DND-41 (cell line): Measurements from ENCODE around the gene FBXO5.

ENCODE experiments used
- ATAC-seq: fragments of 200-7000 bp; cut with Tn5 transposase; 3 replicates; pipeline ENCODE4 v1.9.1; 2021; ENCODE audit warnings: low read depth; ENCODE audit not compliant: insufficient read depth
- DNase-seq: peaks from one replicate; pipeline ENCODE4 v3.0.0-alpha.2; 2020
- H2AFZ ChIP-seq: 2 replicates; pipeline ENCODE4 v1.6.0; 2012; ENCODE audit warnings: low read depth, low read length
- H3K27ac ChIP-seq: 2 replicates; pipeline ENCODE4 v1.5.1; 2012; ENCODE audit warnings: low read length, inconsistent platforms
- H3K27me3 ChIP-seq: fragments of 200-600 bp; sonication (generic); 2 replicates; pipeline ENCODE4 v1.6.0; 2012; ENCODE audit warnings: low read length, mild to moderate bottlenecking, inconsistent platforms; ENCODE audit not compliant: insufficient read depth, poor library complexity
- H3K36me3 ChIP-seq: 2 replicates; pipeline ENCODE4 v1.5.1; 2012; ENCODE audit warnings: low read length, inconsistent platforms; ENCODE audit not compliant: insufficient read depth
- H3K4me1 ChIP-seq: 2 replicates; pipeline ENCODE4 v1.5.1; 2012; ENCODE audit warnings: mild to moderate bottlenecking, low read length; ENCODE audit not compliant: insufficient read depth
- H3K4me2 ChIP-seq: 2 replicates; pipeline ENCODE4 v1.6.0; 2012; ENCODE audit warnings: mild to moderate bottlenecking, moderate library complexity, low read length, inconsistent platforms; ENCODE audit not compliant: insufficient read depth
- H3K4me3 ChIP-seq, 2 experiments: fragments of 200-600 bp in 1 of 2; shearing (Covaris generic) in 1 of 2; 2 replicates each; pipeline ENCODE4 v1.5.1; 2012 to 2016; ENCODE audit warnings: inconsistent platforms in 2 of 2, low read length in 2 of 2, mild to moderate bottlenecking in 2 of 2, low read depth in 1 of 2, moderate library complexity in 1 of 2
- H3K79me2 ChIP-seq: 2 replicates; pipeline ENCODE4 v1.6.0; 2012; ENCODE audit warnings: low read length, inconsistent platforms; ENCODE audit not compliant: insufficient read depth
- H3K9ac ChIP-seq: 2 replicates; pipeline ENCODE4 v1.6.0; 2012; ENCODE audit warnings: low read depth, mild to moderate bottlenecking, inconsistent platforms, low read length, moderate library complexity
- H3K9me3 ChIP-seq: 2 replicates; pipeline ENCODE4 v1.5.1; 2012; ENCODE audit warnings: low read length, moderate library complexity, mild to moderate bottlenecking, inconsistent platforms; ENCODE audit not compliant: insufficient read depth, severe bottlenecking
- H4K20me1 ChIP-seq: 2 replicates; pipeline ENCODE4 v1.6.0; 2012; ENCODE audit warnings: low read length; ENCODE audit not compliant: insufficient read depth
- CTCF ChIP-seq: IDR thresholded peaks from 2 replicates; pipeline ENCODE4 v1.5.1; 2012; ENCODE audit warnings: borderline replicate concordance, low read length, moderate library complexity, mild to moderate bottlenecking; ENCODE audit not compliant: poor library complexity, severe bottlenecking; ENCODE audit errors: extremely low read depth
- EZH2 ChIP-seq: IDR thresholded peaks from 3 replicates; pipeline ENCODE4 v1.6.1; 2012; ENCODE audit warnings: borderline replicate concordance, low read depth, mild to moderate bottlenecking, moderate library complexity, low read length, inconsistent platforms; ENCODE audit not compliant: severe bottlenecking

The FBXO5 gene

DNA sequence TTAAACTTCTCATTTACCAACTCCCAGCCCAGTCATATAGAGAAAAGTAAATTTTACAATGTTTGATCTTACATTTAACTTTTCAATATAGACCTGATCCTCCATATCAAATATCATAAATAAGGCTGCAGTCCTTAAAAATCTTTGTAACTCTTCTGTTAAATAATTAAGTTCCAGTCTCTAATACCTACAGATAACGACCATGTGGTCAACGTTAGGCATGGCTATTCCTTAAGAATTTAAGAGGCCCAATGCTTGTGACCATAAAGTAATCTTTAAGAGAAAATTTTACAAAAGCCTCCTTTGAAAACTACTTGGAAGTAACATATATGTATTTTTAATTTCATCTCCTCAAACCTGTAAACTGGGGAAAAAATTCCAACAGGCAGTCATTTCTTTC lies 1.6 kb downstream of the FBXO5 start:
- H3K36me3 ChIP-seq: peaks cover 68% of the 10 kb centered on the region
- TF ChIP-seq EZH2 (no peak), CTCF (no peak)

GRCh38 chr6:152980656-152981055 lies 2.2 kb downstream of the FBXO5 start:
- Histone ChIP-seq H3K4me1 (peaks cover 64% of the 10 kb centered on the region), H2AFZ (no peak overlapping the region), H3K27me3 (no peaks in the 10 kb centered on the region), H3K27ac (peak overlapping the region; percentile 46), H3K9me3 (no peaks in the 10 kb centered on the region), H3K9ac (peak overlapping the region; percentile 100), H3K79me2 (peaks cover 94% of the 10 kb centered on the region), H3K4me2 (peak overlapping the region; percentile 63), H3K4me3 (peak overlapping the region; percentile 79 to 94), H3K36me3 (peaks cover 68% of the 10 kb centered on the region), H4K20me1 (peaks cover 60% of the 10 kb centered on the region)
- ATAC-seq: no peak
- TF ChIP-seq EZH2: no peak
- no peak for TF ChIP-seq CTCF
- no peak for DNase-seq

More for the DNA sequence above, 1.6 kb downstream of the FBXO5 start:
- H2AFZ ChIP-seq: no peak overlapping the region
- no peak for ATAC-seq
- no peaks in the 10 kb centered on the region for H3K9me3 ChIP-seq
- H3K4me2 ChIP-seq: peak overlapping the region; percentile 63
- DNase-seq: no peak
- no peaks in the 10 kb centered on the region for H3K27me3 ChIP-seq
- H3K27ac ChIP-seq: peak overlapping the region; percentile 46
- H4K20me1 ChIP-seq: peaks cover 55% of the 10 kb centered on the region
- peaks cover 94% of the 10 kb centered on the region for H3K79me2 ChIP-seq
- H3K4me1 ChIP-seq: peaks cover 64% of the 10 kb centered on the region
- peak overlapping the region; percentile 79 to 94 for H3K4me3 ChIP-seq
- peak overlapping the region; percentile 100 for H3K9ac ChIP-seq

GRCh38 chr6:152979116-152979515 lies 3.7 kb downstream of the FBXO5 start:
- no peak overlapping the region for H2AFZ ChIP-seq
- DNase-seq (no peak), ATAC-seq (no peak)
- peaks cover 75% of the 10 kb centered on the region for H4K20me1 ChIP-seq
- H3K36me3 ChIP-seq: peaks cover 81% of the 10 kb centered on the region
- peak overlapping the region; percentile 63 for H3K4me2 ChIP-seq
- H3K4me1 ChIP-seq: peaks cover 66% of the 10 kb centered on the region
- no peaks in the 10 kb centered on the region for H3K27me3 ChIP-seq
- TF ChIP-seq CTCF (no peak), EZH2 (no peak)
- no peak overlapping the region; the same call in 1 of the 2 replicates for H3K27ac ChIP-seq
- no peaks in the 10 kb centered on the region for H3K9me3 ChIP-seq
- peak overlapping the region in 1 of 2 experiments; percentile 79; a peak in 2 of 4 replicates for H3K4me3 ChIP-seq
- H3K9ac ChIP-seq: peak overlapping the region; percentile 100
- peaks cover 94% of the 10 kb centered on the region for H3K79me2 ChIP-seq

- Histone ChIP-seq H3K36me3 (peaks cover 92% of the 10 kb centered on the region), H3K27me3 (no peaks in the 10 kb centered on the region), H3K79me2 (peaks cover 99% of the 10 kb centered on the region), H3K9ac (peak overlapping the region; percentile 18), H2AFZ (no peak overlapping the region), H3K4me3 (peak overlapping the region in 1 of 2 experiments; percentile 48; a peak in 1 of 4 replicates), H4K20me1 (peaks cover 86% of the 10 kb centered on the region), H3K27ac (no peak overlapping the region), H3K4me2 (peak overlapping the region; percentile 63), H3K9me3 (no peaks in the 10 kb centered on the region), H3K4me1 (peaks cover 74% of the 10 kb centered on the region)
- no peak for ATAC-seq
- DNase-seq: no peak
- TF ChIP-seq CTCF (no peak), EZH2 (no peak)
Measured at GRCh38 chr6:152978058-152978457, 4.8 kb downstream of the FBXO5 start.
